Endothelial cell of umbilical vein (primary cell): Measurements from ENCODE around the gene PPA2. TPM values are rescaled to one million over a fixed set of nuclear protein-coding genes. Genes with fewer than 3 reads are reported as not detected.

Source experiments
- BruUV-seq: library from RNA; stranded (reverse); fragments of 400-500 nt; replicated peaks from 2 replicates; lab custom pipeline; 2021; lab: Mats Ljungman, UMichigan
- CTCF ChIA-PET: fragments of 300-600, 350-600 bp; sonication (Branson Sonifier 250); formaldehyde crosslinking; loops from one replicate; lab custom pipeline; 2021; ENCODE audit warnings: antibody characterized with exemption, inconsistent platforms; lab: Charles Lee
- POLR2A ChIA-PET: fragments of 300-600, 350-600 bp; sonication (Branson Sonifier 250); formaldehyde crosslinking; loops from one replicate; lab custom pipeline; 2021; ENCODE audit warnings: antibody characterized with exemption, inconsistent platforms; lab: Charles Lee
- DNase-seq: peaks from one replicate; pipeline ENCODE4 v3.0.0-alpha.2; 2011; ENCODE audit warnings: low read depth, low spot score
- FAIRE-seq: peaks from 2 replicates; lab custom pipeline; 2011; peaks lifted over from hg19 to GRCh38; lab: Jason Lieb, UNC
- H2AFZ ChIP-seq: 2 replicates; pipeline ENCODE4 v1.6.0; 2012; ENCODE audit warnings: low read depth, low read length, control low read depth, inconsistent platforms
- H3K27ac ChIP-seq: 2 replicates; pipeline ENCODE4 v1.5.1; 2011; ENCODE audit warnings: low read depth, mild to moderate bottlenecking, control low read depth, low read length, moderate library complexity; ENCODE audit not compliant: insufficient read depth
- H3K27me3 ChIP-seq, 2 experiments: 2 replicates each; pipeline versions ENCODE4 v1.6.0 to v1.6.1; 2011; ENCODE audit warnings: low read length in 2 of 2, mixed read lengths in 1 of 2; ENCODE audit not compliant: control insufficient read depth in 2 of 2, insufficient read depth in 2 of 2
- H3K36me3 ChIP-seq, 2 experiments: 2 replicates in 1 of 2; 3 replicates in 1 of 2; pipeline ENCODE4 v1.5.1; 2011; ENCODE audit warnings: low read length in 2 of 2, mild to moderate bottlenecking in 1 of 2, moderate library complexity in 1 of 2; ENCODE audit not compliant: control insufficient read depth in 2 of 2, insufficient read depth in 2 of 2; ENCODE audit errors: extremely low read depth in 1 of 2
- H3K4me1 ChIP-seq: 3 replicates; pipeline ENCODE4 v1.5.1; 2011; ENCODE audit warnings: mild to moderate bottlenecking, low read length; ENCODE audit not compliant: control insufficient read depth, insufficient read depth; ENCODE audit errors: extremely low read depth
- H3K4me2 ChIP-seq: 2 replicates; pipeline ENCODE4 v1.6.1; 2011; ENCODE audit warnings: low read length, control low read depth, mixed read lengths; ENCODE audit not compliant: insufficient read depth
- H3K4me3 ChIP-seq, 3 experiments: fragments of 200-600 bp in 1 of 3; sonication (generic), shearing (Covaris generic) in 1 of 3; replicated peaks in 1 of 3; 2 replicates each; pipeline ENCODE4 v1.5.1; 2011 to 2016; ENCODE audit warnings: control low read depth in 3 of 3, low read length in 3 of 3, mild to moderate bottlenecking in 2 of 3, inconsistent platforms in 1 of 3, low read depth in 1 of 3, moderate library complexity in 1 of 3; ENCODE audit not compliant: insufficient read depth in 1 of 3
- H3K79me2 ChIP-seq: 2 replicates; pipeline ENCODE4 v1.6.0; 2012; ENCODE audit warnings: low read length, inconsistent platforms; ENCODE audit not compliant: control insufficient read depth, insufficient read depth
- H3K9ac ChIP-seq: replicated peaks from 2 replicates; pipeline ENCODE3; 2011; ENCODE audit warnings: low read length, control low read depth; ENCODE audit not compliant: insufficient read depth; ENCODE audit errors: extremely low read depth
- H3K9me1 ChIP-seq: replicated peaks from 3 replicates; pipeline ENCODE4 v1.6.0; 2011; ENCODE audit warnings: mild to moderate bottlenecking, low read length; ENCODE audit not compliant: control insufficient read depth, insufficient read depth; ENCODE audit errors: extremely low read depth
- H3K9me3 ChIP-seq: replicated peaks from 2 replicates; pipeline ENCODE4 v1.5.1; 2012; ENCODE audit warnings: low read length, inconsistent platforms; ENCODE audit not compliant: control insufficient read depth, insufficient read depth
- H4K20me1 ChIP-seq: replicated peaks from 2 replicates; pipeline ENCODE3; 2011; ENCODE audit warnings: mild to moderate bottlenecking, low read length; ENCODE audit not compliant: control insufficient read depth, insufficient read depth; ENCODE audit errors: extremely low read depth
- CTCF ChIP-seq, 2 donors: IDR thresholded peaks; 1 replicate in 1 of 2; 2 replicates in 1 of 2; pipeline ENCODE4 v1.5.1; 2011; ENCODE audit warnings: low read length in 2 of 2, mild to moderate bottlenecking in 2 of 2, moderate library complexity in 2 of 2, control low read depth in 1 of 2, inconsistent platforms in 1 of 2, low read depth in 1 of 2; ENCODE audit not compliant: insufficient read depth in 1 of 2; ENCODE audit errors: extremely low read depth in 1 of 2
- EZH2 ChIP-seq: IDR thresholded peaks from 2 replicates; pipeline ENCODE4 v1.6.1; 2012; ENCODE audit warnings: borderline replicate concordance, low read depth, mild to moderate bottlenecking, moderate library complexity, low read length, inconsistent platforms; ENCODE audit not compliant: severe bottlenecking
- FOS ChIP-seq: IDR thresholded peaks from 2 replicates; pipeline ENCODE4 v1.6.1; 2011; ENCODE audit warnings: mild to moderate bottlenecking, low read length, moderate library complexity, borderline replicate concordance; ENCODE audit not compliant: insufficient read depth
- GATA2 ChIP-seq: IDR thresholded peaks from 2 replicates; pipeline ENCODE4 v1.7.0; 2011; ENCODE audit warnings: low read depth, mild to moderate bottlenecking, moderate library complexity, mixed read lengths, low read length; ENCODE audit not compliant: insufficient read length, insufficient read depth
- JUN ChIP-seq: IDR thresholded peaks from 2 replicates; pipeline ENCODE4 v1.6.1; 2011; ENCODE audit warnings: borderline replicate concordance, low read depth; ENCODE audit not compliant: insufficient read length, insufficient read depth
- MYC ChIP-seq: IDR thresholded peaks from one replicate; pipeline ENCODE4 v1.6.1; 2011; ENCODE audit warnings: mild to moderate bottlenecking, low read depth, low read length
- POLR2A ChIP-seq: IDR thresholded peaks from 2 replicates; pipeline ENCODE4 v1.6.1; 2012; ENCODE audit warnings: low read depth, mild to moderate bottlenecking, control low read depth, low read length
- POLR2AphosphoS5 ChIP-seq: IDR thresholded peaks from 2 replicates; pipeline ENCODE4 v1.6.1; 2012; ENCODE audit warnings: low read depth, mild to moderate bottlenecking, control low read depth, low read length, moderate library complexity; ENCODE audit not compliant: insufficient read depth
- dilution Hi-C: fragments of 300-500 bp; cut with MboI; formaldehyde crosslinking; loops from one replicate; pipeline ENCODE4 v1.15.0; 2019; ENCODE audit warnings: low sequenced_read_pairs; ENCODE audit not compliant: extremely low pct_ligation_motif_present
- intact Hi-C: fragments of 100-400 bp; cut with micrococcal nuclease; formaldehyde crosslinking; loops from one replicate; pipeline ENCODE4 v1.10.0; 2022
- polyA plus RNA-seq, 4 experiments: library from polyadenylated mRNA; depleted of rRNA in 3 of 4; stranded (reverse) in 3 of 4; unstranded in 1 of 4; fragments of >200 nt; gene quantifications; 2 replicates each; pipeline versions ENCODE4 v1.2.1 to v1.2.3, GENCODE V29; 2011 to 2012; ENCODE audit warnings: missing spikeins in 1 of 4
- total RNA-seq: library from RNA; stranded (reverse); gene quantifications from 2 replicates; pipeline ENCODE4 v1.2.3, GENCODE V29; 2021
- TF ChIP-seq, protein P1 (sequence below): IDR thresholded peaks from 2 replicates; pipeline ENCODE4 v1.6.1; 2011; ENCODE audit not compliant: insufficient read depth, insufficient read length

The PPA2 gene
- total and polyA plus RNA-seq, 2 donors (not counting 3 experiments of a cell fraction or from before 2014, with no cell fraction given) = 30.4 to 58.7 TPM

- Histone ChIP-seq H3K27ac (no peak overlapping the region), H2AFZ (no peak overlapping the region), H3K4me2 (no peak overlapping the region), H3K4me3 (no peak overlapping the region), H4K20me1 (peaks cover 2% of the 10 kb centered on the region), H3K9me3 (no peaks in the 10 kb centered on the region), H3K36me3 (no peaks in the 10 kb centered on the region), H3K9ac (no peak overlapping the region), H3K79me2 (no peaks in the 10 kb centered on the region), H3K27me3 (no peaks in the 10 kb centered on the region), H3K9me1 (no peaks in the 10 kb centered on the region), H3K4me1 (no peaks in the 10 kb centered on the region)
- POLR2A ChIA-PET = no interaction called here
- DNase-seq = no peak
- intact Hi-C loops = no loop called here
- TF ChIP-seq JUN (no peak), GATA2 (no peak), MYC (no peak), EZH2 (no peak), CTCF (IDR thresholded peaks at IDR 0.05; ENCODE audit: extremely low read depth in 1 of 2, insufficient read depth in 1 of 2, low read depth in 1 of 2, low read length in 2 of 2) (no peak), POLR2A (no peak), POLR2AphosphoS5 (no peak), FOS (no peak)
- TF ChIP-seq, protein P1, sequence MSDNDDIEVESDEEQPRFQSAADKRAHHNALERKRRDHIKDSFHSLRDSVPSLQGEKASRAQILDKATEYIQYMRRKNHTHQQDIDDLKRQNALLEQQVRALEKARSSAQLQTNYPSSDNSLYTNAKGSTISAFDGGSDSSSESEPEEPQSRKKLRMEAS = no peak
- dilution Hi-C loops = no loop called here
- no TSS peak for BruUV-seq
- CTCF ChIA-PET = interaction anchor here (0.6 to 1.8 kb wide), 3 partner anchors 16 to 202 kb away, joined by 3 to 8 read pairs (median 4); partner anchors contain the start of gene PPA2
- no peak for FAIRE-seq
Measured at GRCh38 chr4:105458001-105458400, 15.9 kb downstream of the PPA2 start.
